GM23338 (cell line): ENCODE measurements around the gene ITGA8.

ENCODE experiments used
- CTCF ChIP-seq, 2 experiments: fragments of 200-600 bp in 1 of 2; sonication (generic) in 1 of 2; conservative IDR thresholded peaks; 2 replicates each; pipeline versions ENCODE4 v1.5.1 to v1.6.1; 2016 to 2017; ENCODE audit warnings: antibody characterized with exemption in 2 of 2, low read depth in 2 of 2, mild to moderate bottlenecking in 2 of 2, moderate library complexity in 1 of 2
- EZH2 ChIP-seq: fragments of 200-600 bp; sonication (generic); IDR thresholded peaks from one replicate; pipeline ENCODE4 v1.8.0; 2017; ENCODE audit warnings: antibody characterized with exemption, mild to moderate bottlenecking, low read depth; ENCODE audit not compliant: unreplicated experiment
- EZH2phosphoT487 ChIP-seq: fragments of 200-600 bp; sonication (generic); IDR thresholded peaks from one replicate; pipeline ENCODE4 v1.8.1; 2018; ENCODE audit warnings: antibody characterized with exemption; ENCODE audit not compliant: unreplicated experiment
- JUNB ChIP-seq: IDR thresholded peaks from one replicate; pipeline ENCODE4 v1.6.1; 2016; ENCODE audit warnings: antibody characterized with exemption; ENCODE audit not compliant: unreplicated experiment
- POLR2AphosphoS5 ChIP-seq: IDR thresholded peaks from 2 replicates; pipeline ENCODE4 v1.6.1; 2016; ENCODE audit warnings: antibody characterized with exemption, low read depth
- REST ChIP-seq: IDR thresholded peaks from one replicate; pipeline ENCODE4 v1.6.1; 2018; ENCODE audit warnings: antibody characterized with exemption; ENCODE audit not compliant: unreplicated experiment
- ZNF114 ChIP-seq: fragments of 250-450 bp; sonication (Bioruptor Pico); IDR thresholded peaks from 2 replicates; pipeline ENCODE4 v1.5.0; 2020; ENCODE audit warnings: mild to moderate bottlenecking, moderate library complexity

- TF ChIP-seq CTCF (conservative IDR thresholded peaks at IDR 0.05; ENCODE audit: low read depth in 2 of 2) (no peak), REST (no peak), EZH2 (no peak), JUNB (no peak), EZH2phosphoT487 (no peak), POLR2AphosphoS5 (no peak), ZNF114 (CRISPR knock-in tag) (no peak)
These were observed 48.8 kb downstream of the ITGA8 start for GRCh38 chr10:15670880-15671279.
